ENCODE results near the gene TNFRSF19.

TNFRSF19 gene

DNA sequence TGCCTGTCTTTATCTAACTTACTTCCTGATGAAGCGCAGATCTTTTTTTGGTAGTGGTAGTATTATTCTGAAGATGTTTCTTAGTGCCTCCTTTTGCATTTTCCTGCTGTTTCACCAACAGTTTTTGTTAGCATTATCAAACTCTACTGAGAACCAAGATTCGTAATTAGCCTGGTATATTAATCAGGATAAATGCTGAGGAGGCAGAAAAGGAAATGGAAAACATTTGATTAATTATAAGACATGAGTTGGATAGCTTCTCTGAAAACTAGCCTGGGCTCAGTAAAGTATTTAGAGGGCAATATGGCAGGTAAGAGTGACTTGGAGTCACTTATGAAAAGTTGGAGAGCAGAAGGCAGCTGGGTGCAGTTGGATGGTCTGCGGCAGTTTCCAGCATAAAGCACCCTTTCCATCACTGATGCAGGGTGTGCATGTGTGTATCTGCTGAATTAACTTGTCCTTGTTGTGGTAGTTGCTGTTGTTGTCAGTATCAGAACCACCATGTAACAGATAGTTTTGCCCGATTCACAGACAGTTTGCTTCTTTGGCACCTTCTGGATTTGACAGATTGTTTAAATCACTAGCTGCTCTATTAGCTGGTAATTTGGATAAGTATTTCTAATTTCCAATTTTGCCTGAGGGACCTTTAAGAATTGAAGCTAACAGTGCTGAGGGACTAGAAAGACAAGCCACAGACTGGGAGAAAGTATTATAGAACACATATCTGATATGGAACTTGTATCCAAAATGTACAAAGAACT, 6.9 kb upstream of the TNFRSF19 start:
- Histone ChIP-seq H3K27me3 (ENCODE audit: insufficient read depth, low read length) (no peaks in the 10 kb centered on the region), H3K9me2 (ENCODE audit: low read depth, low read length) (no peaks in the 10 kb centered on the region), H3K79me2 (ENCODE audit: insufficient read depth, low read length) (no peaks in the 10 kb centered on the region), H3K9ac (ENCODE audit: low read length) (no peak overlapping the region), H2AFZ (ENCODE audit: low read length) (no peak overlapping the region), H4K20me1 (ENCODE audit: insufficient read depth, low read length) (no peaks in the 10 kb centered on the region), H3F3A (ENCODE audit: insufficient read depth, low read length) (no peaks in the 10 kb centered on the region), H3K4me2 (ENCODE audit: low read length) (no peak overlapping the region), H3K9me3 (ENCODE audit: low read length) (no peaks in the 10 kb centered on the region), H3K36me3 (ENCODE audit: insufficient read depth, low read length) (no peaks in the 10 kb centered on the region), H3K4me1 (ENCODE audit: insufficient read depth, low read length, severe bottlenecking) (no peaks in the 10 kb centered on the region), H3K27ac (ENCODE audit: low read depth, low read length, poor library complexity, severe bottlenecking) (no peak overlapping the region), H3K4me3 (ENCODE audit: low read depth, low read length, poor library complexity, severe bottlenecking) (no peak overlapping the region)
- no peak for TF ChIP-seq EZH2 (IDR thresholded peaks at IDR 0.05; ENCODE audit: borderline replicate concordance, low read length)
- TF ChIP-seq, protein P1, sequence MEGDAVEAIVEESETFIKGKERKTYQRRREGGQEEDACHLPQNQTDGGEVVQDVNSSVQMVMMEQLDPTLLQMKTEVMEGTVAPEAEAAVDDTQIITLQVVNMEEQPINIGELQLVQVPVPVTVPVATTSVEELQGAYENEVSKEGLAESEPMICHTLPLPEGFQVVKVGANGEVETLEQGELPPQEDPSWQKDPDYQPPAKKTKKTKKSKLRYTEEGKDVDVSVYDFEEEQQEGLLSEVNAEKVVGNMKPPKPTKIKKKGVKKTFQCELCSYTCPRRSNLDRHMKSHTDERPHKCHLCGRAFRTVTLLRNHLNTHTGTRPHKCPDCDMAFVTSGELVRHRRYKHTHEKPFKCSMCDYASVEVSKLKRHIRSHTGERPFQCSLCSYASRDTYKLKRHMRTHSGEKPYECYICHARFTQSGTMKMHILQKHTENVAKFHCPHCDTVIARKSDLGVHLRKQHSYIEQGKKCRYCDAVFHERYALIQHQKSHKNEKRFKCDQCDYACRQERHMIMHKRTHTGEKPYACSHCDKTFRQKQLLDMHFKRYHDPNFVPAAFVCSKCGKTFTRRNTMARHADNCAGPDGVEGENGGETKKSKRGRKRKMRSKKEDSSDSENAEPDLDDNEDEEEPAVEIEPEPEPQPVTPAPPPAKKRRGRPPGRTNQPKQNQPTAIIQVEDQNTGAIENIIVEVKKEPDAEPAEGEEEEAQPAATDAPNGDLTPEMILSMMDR (IDR thresholded peaks at IDR 0.05; ENCODE audit: low read length), result no peak

DNA sequence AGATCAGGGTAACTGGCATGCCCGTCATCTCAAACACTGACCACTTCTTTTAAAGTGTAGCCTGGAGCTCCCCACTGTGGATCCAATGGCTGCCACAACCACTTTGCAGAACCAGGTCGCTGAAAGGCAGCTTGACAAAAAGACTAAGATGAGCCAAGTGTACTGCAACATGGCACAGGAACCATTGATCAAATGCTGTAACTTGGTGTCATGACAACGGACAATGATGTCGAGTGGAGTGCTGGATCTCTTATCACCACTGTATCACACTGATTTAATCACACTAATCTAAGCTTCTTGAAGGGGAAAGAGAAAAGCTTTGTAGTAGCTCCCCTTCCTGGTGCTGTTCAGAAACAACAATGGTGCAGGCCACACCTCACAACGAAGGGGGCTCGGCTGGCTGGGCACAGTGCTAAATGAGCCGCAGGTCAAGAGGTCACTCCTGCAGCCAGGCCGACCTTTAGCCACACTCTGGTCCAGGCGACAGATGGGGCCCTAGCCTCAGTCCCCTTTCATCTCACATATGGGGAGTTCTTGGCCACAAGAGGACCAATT, 2.2 kb upstream of the TNFRSF19 start:
- no peaks in the 10 kb centered on the region for H3F3A ChIP-seq (ENCODE audit: insufficient read depth, low read length)
- H3K9ac ChIP-seq (ENCODE audit: low read length), result no peak overlapping the region
- H3K27ac ChIP-seq (ENCODE audit: low read depth, low read length, poor library complexity, severe bottlenecking), result no peak overlapping the region
- no peaks in the 10 kb centered on the region for H3K27me3 ChIP-seq (ENCODE audit: insufficient read depth, low read length)
- no peak overlapping the region for H3K4me2 ChIP-seq (ENCODE audit: low read length)
- no peaks in the 10 kb centered on the region for H3K9me2 ChIP-seq (ENCODE audit: low read depth, low read length)
- TF ChIP-seq, protein P1 (IDR thresholded peaks at IDR 0.05; ENCODE audit: low read length), result no peak
- no peak for TF ChIP-seq EZH2 (IDR thresholded peaks at IDR 0.05; ENCODE audit: borderline replicate concordance, low read length)
- H2AFZ ChIP-seq (ENCODE audit: low read length), result no peak overlapping the region
- H3K9me3 ChIP-seq (ENCODE audit: low read length), result no peaks in the 10 kb centered on the region
- no peaks in the 10 kb centered on the region for H3K79me2 ChIP-seq (ENCODE audit: insufficient read depth, low read length)
- no peaks in the 10 kb centered on the region for H4K20me1 ChIP-seq (ENCODE audit: insufficient read depth, low read length)
- H3K4me3 ChIP-seq (ENCODE audit: low read depth, low read length, poor library complexity, severe bottlenecking), result no peak overlapping the region
- H3K4me1 ChIP-seq (ENCODE audit: insufficient read depth, low read length, severe bottlenecking), result no peaks in the 10 kb centered on the region
- H3K36me3 ChIP-seq (ENCODE audit: insufficient read depth, low read length), result no peaks in the 10 kb centered on the region

DNA sequence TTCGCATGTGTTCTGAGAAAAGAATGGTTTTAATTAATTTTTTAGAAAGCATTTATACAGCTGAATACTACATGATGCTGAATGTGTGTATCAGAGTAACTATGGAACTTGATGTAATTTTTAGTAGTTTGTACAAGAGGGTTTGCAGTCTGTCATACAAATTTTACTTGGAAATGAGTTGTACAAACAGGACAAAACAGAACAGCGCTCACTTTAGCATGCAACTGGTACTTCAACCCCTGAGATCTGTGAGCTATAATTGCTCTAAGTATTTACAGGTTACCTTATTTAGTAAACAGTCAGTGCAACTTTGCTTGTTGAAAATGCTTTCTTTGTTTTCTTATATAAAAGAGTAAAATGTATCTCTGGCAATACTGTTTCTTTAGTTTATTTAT, 706 bp downstream of the TNFRSF19 start:
- H3K27ac ChIP-seq (ENCODE audit: low read depth, low read length, poor library complexity, severe bottlenecking), result no peak overlapping the region
- H3K27me3 ChIP-seq (ENCODE audit: insufficient read depth, low read length), result no peaks in the 10 kb centered on the region
- H3K4me3 ChIP-seq (ENCODE audit: low read depth, low read length, poor library complexity, severe bottlenecking), result no peak overlapping the region
- no peak overlapping the region for H3K9ac ChIP-seq (ENCODE audit: low read length)
- no peak overlapping the region for H3K4me2 ChIP-seq (ENCODE audit: low read length)
- no peaks in the 10 kb centered on the region for H4K20me1 ChIP-seq (ENCODE audit: insufficient read depth, low read length)
- H3K36me3 ChIP-seq (ENCODE audit: insufficient read depth, low read length), result no peaks in the 10 kb centered on the region
- no peaks in the 10 kb centered on the region for H3K9me2 ChIP-seq (ENCODE audit: low read depth, low read length)
- no peak for TF ChIP-seq EZH2 (IDR thresholded peaks at IDR 0.05; ENCODE audit: borderline replicate concordance, low read length)
- TF ChIP-seq, protein P1 (IDR thresholded peaks at IDR 0.05; ENCODE audit: low read length), result no peak
- H3K9me3 ChIP-seq (ENCODE audit: low read length), result no peaks in the 10 kb centered on the region
- H2AFZ ChIP-seq (ENCODE audit: low read length), result no peak overlapping the region
- no peaks in the 10 kb centered on the region for H3K79me2 ChIP-seq (ENCODE audit: insufficient read depth, low read length)
- H3F3A ChIP-seq (ENCODE audit: insufficient read depth, low read length), result no peaks in the 10 kb centered on the region
- H3K4me1 ChIP-seq (ENCODE audit: insufficient read depth, low read length, severe bottlenecking), result no peaks in the 10 kb centered on the region
